ENCODE measurements around the gene ZNF575. TPM values are rescaled to one million over a fixed set of nuclear protein-coding genes. Genes with fewer than 3 reads are reported as not detected.
"Not testable (repeated sequence)": the region's sequence is repeated elsewhere in the genome, so short reads cannot be mapped to it uniquely, and the experiment has no call there.

The ZNF575 gene
- total and polyA plus RNA-seq, 4 experiments from 2014 or later = 2.1 to 11.8 (median 7.3) TPM

- Histone ChIP-seq H3K36me3 (ENCODE audit: insufficient read depth, low read length) (no peaks in the 10 kb centered on the region), H3K9me3 (ENCODE audit: control insufficient read depth in 1 of 2, low read length in 2 of 2) (no peaks in the 10 kb centered on the region), H3K27me3 (ENCODE audit: insufficient read depth, low read length) (no peaks in the 10 kb centered on the region), H3K4me3 (ENCODE audit: low read length in 2 of 2) (no peak overlapping the region), H3K27ac (ENCODE audit: low read depth, low read length) (no peak overlapping the region), H3K4me1 (ENCODE audit: insufficient read depth, low read length) (peaks cover 11% of the 10 kb centered on the region)
- intact Hi-C loops (cut with micrococcal nuclease) = loop anchor here (1.0 to 2.0 kb wide), 4 partner anchors 15 to 86 kb away; partner anchors contain the start of gene PHLDB3
- no peaks in the 10 kb centered on the region for H3K27me3 Mint-ChIP-seq
- H3K9me3 Mint-ChIP-seq = no peaks in the 10 kb centered on the region
- peak overlapping the region in 6 of 7 donors; percentile 14 to 82 (median 41) for H3K27ac Mint-ChIP-seq
- H3K36me3 Mint-ChIP-seq = peaks cover 4 to 10% of the 10 kb centered on the region in 2 donors
- peak overlapping the region in 3 of 8 donors; percentile 2 to 13 (median 9) for H3K4me3 Mint-ChIP-seq
- peaks cover 13 to 14% (median 13%) of the 10 kb centered on the region in 4 donors for H3K4me1 Mint-ChIP-seq
- CTCF ChIA-PET (ENCODE audit: partially characterized antibody) = interaction anchor here (0.7 to 21.6 kb wide), 26 partner anchors 9 to 149 kb away, joined by 3 to 835 read pairs (median 6); partner anchors contain the start of genes IRGQ, PHLDB3, ZNF575 and ZNF576
- POLR2A ChIA-PET (ENCODE audit: partially characterized antibody) = interaction anchor here (1.1 to 4.1 kb wide), 9 partner anchors 14 to 87 kb away, joined by 5 to 69 read pairs (median 12); partner anchors contain the start of genes PHLDB3 and ZNF575
- peak; percentile 75 to 79 (median 78) for DNase-seq
Observed at GRCh38 chr19:43519436-43520088, 13.4 kb upstream of the ZNF575 start.

- H3K9me3 Mint-ChIP-seq = no peaks in the 10 kb centered on the region
- Histone ChIP-seq H3K36me3 (ENCODE audit: insufficient read depth, low read length) (no peaks in the 10 kb centered on the region), H3K4me3 (ENCODE audit: low read length in 2 of 2) (no peak overlapping the region), H3K27ac (ENCODE audit: low read depth, low read length) (no peak overlapping the region), H3K4me1 (ENCODE audit: insufficient read depth, low read length) (peaks cover 31% of the 10 kb centered on the region), H3K9me3 (ENCODE audit: control insufficient read depth in 1 of 2, low read length in 2 of 2) (no peaks in the 10 kb centered on the region), H3K27me3 (ENCODE audit: insufficient read depth, low read length) (no peaks in the 10 kb centered on the region)
- H3K4me1 Mint-ChIP-seq = peaks cover 22 to 42% (median 27%) of the 10 kb centered on the region in 4 donors
- H3K36me3 Mint-ChIP-seq = peaks cover 4 to 12% of the 10 kb centered on the region in 2 donors
- ChIA-PET POLR2A (ENCODE audit: partially characterized antibody) (interaction anchor here (0.9 to 1.0 kb wide), 2 partner anchors 59 to 84 kb away, joined by 3 read pairs; no protein-coding TSS in a partner anchor), CTCF (ENCODE audit: partially characterized antibody) (interaction anchor here (21.6 kb wide), 1 partner anchor 84 kb away, joined by 835 read pairs; no protein-coding TSS in a partner anchor)
- no peak for DNase-seq
- H3K27ac Mint-ChIP-seq = peak overlapping the region in 6 of 7 donors; percentile 23 to 78 (median 50)
- peak overlapping the region in 1 of 8 donors; percentile 22 for H3K4me3 Mint-ChIP-seq
- intact Hi-C loops (cut with micrococcal nuclease) = no loop called here
- H3K27me3 Mint-ChIP-seq = no peaks in the 10 kb centered on the region
Observed at GRCh38 chr19:43522929-43523328, 10.1 kb upstream of the ZNF575 start.

GRCh38 chr19:43523696-43524095, 9.3 kb upstream of the ZNF575 start:
- H3K9me3 Mint-ChIP-seq; H3K27ac ChIP-seq (ENCODE audit: low read depth, low read length); H3K9me3 ChIP-seq (ENCODE audit: control insufficient read depth in 1 of 2, low read length in 2 of 2); DNase-seq; H3K27me3 ChIP-seq (ENCODE audit: insufficient read depth, low read length); intact Hi-C loops (cut with micrococcal nuclease); H3K4me3 ChIP-seq (ENCODE audit: low read length in 2 of 2); H3K36me3 ChIP-seq (ENCODE audit: insufficient read depth, low read length); H3K27me3 Mint-ChIP-seq: not testable (repeated sequence)
- H3K27ac Mint-ChIP-seq = peak overlapping the region in 2 of 7 donors; percentile 18 to 25
- H3K36me3 Mint-ChIP-seq = peaks cover 4 to 12% of the 10 kb centered on the region in 2 donors
- POLR2A ChIA-PET (ENCODE audit: partially characterized antibody) = interaction anchor here (1.0 kb wide), 1 partner anchor 84 kb away, joined by 3 read pairs; no protein-coding TSS in a partner anchor
- H3K4me1 ChIP-seq (ENCODE audit: insufficient read depth, low read length) = peaks cover 31% of the 10 kb centered on the region
- peak overlapping the region in 1 of 8 donors; percentile 29 for H3K4me3 Mint-ChIP-seq
- peaks cover 21 to 42% (median 26%) of the 10 kb centered on the region in 4 donors for H3K4me1 Mint-ChIP-seq
- CTCF ChIA-PET (ENCODE audit: partially characterized antibody) = interaction anchor here (0.7 to 21.6 kb wide), 4 partner anchors 13 to 1650 kb away, joined by 3 to 835 read pairs (median 6); no protein-coding TSS in a partner anchor

- Histone ChIP-seq H3K27me3 (ENCODE audit: insufficient read depth, low read length) (no peaks in the 10 kb centered on the region), H3K36me3 (ENCODE audit: insufficient read depth, low read length) (no peaks in the 10 kb centered on the region), H3K4me3 (ENCODE audit: low read length in 2 of 2) (peak overlapping the region; percentile 60 to 90), H3K9me3 (ENCODE audit: control insufficient read depth in 1 of 2, low read length in 2 of 2) (no peaks in the 10 kb centered on the region), H3K27ac (ENCODE audit: low read depth, low read length) (peak overlapping the region; percentile 67), H3K4me1 (ENCODE audit: insufficient read depth, low read length) (peaks cover 25% of the 10 kb centered on the region)
- H3K9me3 Mint-ChIP-seq = no peaks in the 10 kb centered on the region
- H3K27ac Mint-ChIP-seq = peak overlapping the region; percentile 37 to 90 (median 79)
- DNase-seq = peak; percentile 31 to 51 (median 43)
- CTCF ChIA-PET (ENCODE audit: partially characterized antibody) = interaction anchor here (1.0 to 21.6 kb wide), 9 partner anchors 10 to 104 kb away, joined by 3 to 835 read pairs (median 4); no protein-coding TSS in a partner anchor
- POLR2A ChIA-PET (ENCODE audit: partially characterized antibody) = interaction anchor here (0.6 to 4.5 kb wide), 14 partner anchors 8 to 108 kb away, joined by 3 to 33 read pairs (median 4); partner anchors contain the start of genes IRGQ, PHLDB3, ZNF575 and ZNF576
- peak overlapping the region; percentile 75 to 94 (median 80) for H3K4me3 Mint-ChIP-seq
- intact Hi-C loops (cut with micrococcal nuclease) = no loop called here
- peaks cover 0 to 9% of the 10 kb centered on the region in 2 donors for H3K36me3 Mint-ChIP-seq
- H3K4me1 Mint-ChIP-seq = peaks cover 16 to 36% (median 21%) of the 10 kb centered on the region in 4 donors
- no peaks in the 10 kb centered on the region for H3K27me3 Mint-ChIP-seq
Observed at GRCh38 chr19:43524922-43525835, 7.8 kb upstream of the ZNF575 start.

- H3K9me3 Mint-ChIP-seq = no peaks in the 10 kb centered on the region
Observed at GRCh38 chr19:43525836-43526771, 6.9 kb upstream of the ZNF575 start.

More at GRCh38 chr19:43525836-43526771, 6.9 kb upstream of the ZNF575 start:
- Histone ChIP-seq H3K36me3 (ENCODE audit: insufficient read depth, low read length) (no peaks in the 10 kb centered on the region), H3K9me3 (ENCODE audit: control insufficient read depth in 1 of 2, low read length in 2 of 2) (no peaks in the 10 kb centered on the region), H3K4me3 (ENCODE audit: low read length in 2 of 2) (peak overlapping the region; percentile 60 to 90), H3K4me1 (ENCODE audit: insufficient read depth, low read length) (peaks cover 25% of the 10 kb centered on the region), H3K27me3 (ENCODE audit: insufficient read depth, low read length) (no peaks in the 10 kb centered on the region), H3K27ac (ENCODE audit: low read depth, low read length) (peak overlapping the region; percentile 67)
- Mint-ChIP-seq H3K27ac (peak overlapping the region; percentile 37 to 90 (median 79)), H3K36me3 (peaks cover 0 to 9% of the 10 kb centered on the region in 2 donors), H3K4me3 (peak overlapping the region; percentile 75 to 94 (median 80)), H3K27me3 (no peaks in the 10 kb centered on the region), H3K4me1 (peaks cover 16 to 36% (median 21%) of the 10 kb centered on the region in 4 donors)
- intact Hi-C loops (cut with micrococcal nuclease) = loop anchor here (2.0 kb wide), 1 partner anchor 69 kb away; no protein-coding TSS in a partner anchor
- ChIA-PET POLR2A (ENCODE audit: partially characterized antibody) (interaction anchor here (0.6 to 4.5 kb wide), 11 partner anchors 29 to 109 kb away, joined by 3 to 33 read pairs (median 4); partner anchors contain the start of genes IRGQ and ZNF576), CTCF (ENCODE audit: partially characterized antibody) (interaction anchor here (1.1 to 21.6 kb wide), 4 partner anchors 10 to 87 kb away, joined by 3 to 835 read pairs (median 7); no protein-coding TSS in a partner anchor)
- DNase-seq = peak in 1 of 5 donors; percentile 10

Measured in CD4-positive, alpha-beta memory T cell (primary cell).